Omental fat pad (tissue), 4 donors: ENCODE measurements around the gene RAPGEF4. TPM values are rescaled to one million over a fixed set of nuclear protein-coding genes. Genes with fewer than 3 reads are reported as not detected.
A peak's percentile ranks its signal among the peaks of the same experiment; 100 is the strongest.

ENCODE experiments used
- ATAC-seq: fragments of 150-250 bp; one replicate; pipeline ENCODE4 v1.9.1; 2016; ENCODE audit warnings: mild to moderate bottlenecking, moderate library complexity; ENCODE audit not compliant: low FRiP score
- DNase-seq: peaks from one replicate; pipeline ENCODE4 v3.0.0-alpha.2; 2019; ENCODE audit warnings: low spot score
- CTCF ChIP-seq, 3 donors: fragments of 450-650 bp; IDR thresholded peaks; one replicate each; pipeline ENCODE4 v1.5.1; 2016 to 2017; ENCODE audit warnings: antibody characterized with exemption in 3 of 3, mild to moderate bottlenecking in 3 of 3, moderate library complexity in 2 of 3
- total RNA-seq, 4 donors: library from RNA; depleted of rRNA; stranded (reverse); fragments of >200 nt; gene quantifications; one replicate each; pipeline ENCODE4 v1.1.0, GENCODE V29; 2016

The RAPGEF4 gene
- total RNA-seq, 4 donors from 2014 or later: 11.7 to 25.6 (median 20.0) TPM

GRCh38 chr2:172931918-172932520 is 196.4 kb downstream of the RAPGEF4 start:
- ATAC-seq (no peak), DNase-seq (peak; percentile 61)
- peak in 1 of 3 donors; percentile 15 for TF ChIP-seq CTCF (IDR thresholded peaks at IDR 0.05)

GRCh38 chr2:172937884-172938712 is 202.5 kb downstream of the RAPGEF4 start:
- TF ChIP-seq CTCF (IDR thresholded peaks at IDR 0.05): no peak
- ATAC-seq: no peak
- DNase-seq: no peak

- DNase-seq: no peak
- no peak for ATAC-seq
- TF ChIP-seq CTCF (IDR thresholded peaks at IDR 0.05): no peak
Measured at GRCh38 chr2:172938713-172939375, 203.2 kb downstream of the RAPGEF4 start.

GRCh38 chr2:172943539-172943938 is 207.9 kb downstream of the RAPGEF4 start:
- no peak for TF ChIP-seq CTCF (IDR thresholded peaks at IDR 0.05)
- ATAC-seq (no peak), DNase-seq (no peak)

GRCh38 chr2:172944022-172944793 is 208.6 kb downstream of the RAPGEF4 start:
- ATAC-seq (no peak), DNase-seq (no peak)
- no peak for TF ChIP-seq CTCF (IDR thresholded peaks at IDR 0.05)

GRCh38 chr2:172944794-172945509 is 209.3 kb downstream of the RAPGEF4 start:
- TF ChIP-seq CTCF (IDR thresholded peaks at IDR 0.05): no peak
- DNase-seq: no peak
- no peak for ATAC-seq
